Stimulated activated naive CD8-positive, alpha-beta T cell treated with anti-CD3 and anti-CD28 coated beads, Interleukin-15, Interleukin-2, amounts not matched to agents 100 ng/mL and 50 ng/mL, for 24 hours (primary cell): Measurements from ENCODE around the gene PATJ.
"Not testable (repeated sequence)": the region's sequence is repeated elsewhere in the genome, so short reads cannot be mapped to it uniquely, and the experiment has no call there.

Source experiments
- H3K27ac Mint-ChIP-seq: one replicate; pipeline ENCODE4 v1.8.0; 2021; ENCODE audit warnings: mild to moderate bottlenecking, mixed read lengths
- H3K27me3 Mint-ChIP-seq: one replicate; pipeline ENCODE4 v1.8.0; 2021; ENCODE audit warnings: mixed read lengths
- H3K36me3 Mint-ChIP-seq: one replicate; pipeline ENCODE4 v1.8.0; 2021; ENCODE audit warnings: low read depth, mixed read lengths
- H3K4me1 Mint-ChIP-seq: one replicate; pipeline ENCODE4 v1.8.0; 2021; ENCODE audit warnings: low read depth, mixed read lengths
- H3K4me3 Mint-ChIP-seq: one replicate; pipeline ENCODE4 v1.8.0; 2021; ENCODE audit warnings: mild to moderate bottlenecking, mixed read lengths
- H3K9me3 Mint-ChIP-seq: one replicate; pipeline ENCODE4 v1.8.0; 2021; ENCODE audit warnings: mixed read lengths

Gene PATJ

DNA sequence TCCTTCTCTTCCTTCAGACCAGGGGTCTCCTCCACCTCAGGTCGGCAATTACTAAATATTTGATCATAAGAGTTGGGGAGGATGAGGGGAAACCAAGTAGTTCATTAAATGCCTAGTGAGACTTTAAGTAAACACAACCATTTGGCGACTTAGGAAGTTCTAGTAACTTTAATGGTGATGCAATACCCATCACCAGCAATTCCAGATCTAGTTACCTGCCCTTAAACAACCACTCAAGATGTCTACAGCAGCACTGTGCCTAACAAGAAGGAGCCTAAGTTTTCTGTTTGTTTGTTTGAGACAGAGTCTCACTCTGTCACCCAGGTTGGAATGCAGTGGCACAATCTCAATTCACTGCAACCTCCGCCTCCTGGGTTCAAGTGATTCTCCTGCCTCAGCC lies 395.7 kb downstream of the PATJ start:
- no peak overlapping the region for H3K4me3 Mint-ChIP-seq
- H3K9me3 Mint-ChIP-seq, result no peaks in the 10 kb centered on the region
- no peak overlapping the region for H3K27ac Mint-ChIP-seq
- peaks cover 3% of the 10 kb centered on the region for H3K36me3 Mint-ChIP-seq
- H3K27me3 Mint-ChIP-seq, result no peaks in the 10 kb centered on the region
- no peaks in the 10 kb centered on the region for H3K4me1 Mint-ChIP-seq

DNA sequence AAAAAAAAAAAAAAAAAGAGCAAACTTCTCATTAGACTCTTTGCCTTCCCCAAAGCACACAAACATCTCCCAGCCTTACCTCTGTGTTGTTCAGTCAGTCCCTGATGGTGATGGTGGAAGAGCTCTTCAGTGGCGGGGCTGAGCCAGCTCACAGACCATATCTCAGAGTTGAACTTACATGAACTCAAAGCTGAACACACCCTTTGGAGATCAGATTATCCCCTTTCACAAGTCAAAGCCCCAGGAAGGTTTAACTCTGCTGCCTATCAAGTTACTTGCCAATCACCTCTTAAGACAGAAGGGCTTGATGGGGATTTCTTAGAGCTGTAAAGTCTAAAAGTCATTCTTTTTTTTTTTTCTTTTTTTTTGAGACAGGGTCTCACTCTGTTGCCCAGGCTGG lies 397.1 kb downstream of the PATJ start:
- Mint-ChIP-seq H3K4me1 (no peaks in the 10 kb centered on the region), H3K27me3 (no peaks in the 10 kb centered on the region), H3K4me3 (no peak overlapping the region), H3K27ac (no peak overlapping the region), H3K36me3 (peaks cover 3% of the 10 kb centered on the region), H3K9me3 (no peaks in the 10 kb centered on the region)

DNA sequence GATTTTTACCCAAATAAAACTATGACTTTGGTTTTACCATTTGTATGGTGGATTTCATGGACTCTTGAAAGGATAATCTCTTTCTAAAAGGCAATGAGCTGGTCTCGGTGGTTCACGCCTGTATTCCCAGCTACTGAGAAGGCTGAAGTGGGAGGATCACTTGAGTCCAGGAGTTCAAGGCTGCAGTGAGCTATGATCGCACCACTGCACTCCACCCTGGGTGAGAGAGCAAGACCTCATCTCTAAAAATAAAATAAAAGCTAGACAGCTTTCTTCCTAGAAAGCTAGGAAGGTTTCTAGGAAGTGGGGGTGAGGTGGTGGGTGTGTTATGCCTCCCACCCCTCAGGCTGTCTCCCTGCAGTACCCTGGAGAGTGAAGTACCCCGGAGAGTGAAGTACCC lies 398.4 kb downstream of the PATJ start:
- Mint-ChIP-seq H3K36me3 (peaks cover 3% of the 10 kb centered on the region), H3K27me3 (no peaks in the 10 kb centered on the region), H3K9me3 (no peaks in the 10 kb centered on the region), H3K27ac (no peak overlapping the region), H3K4me1 (no peaks in the 10 kb centered on the region), H3K4me3 (no peak overlapping the region)

DNA sequence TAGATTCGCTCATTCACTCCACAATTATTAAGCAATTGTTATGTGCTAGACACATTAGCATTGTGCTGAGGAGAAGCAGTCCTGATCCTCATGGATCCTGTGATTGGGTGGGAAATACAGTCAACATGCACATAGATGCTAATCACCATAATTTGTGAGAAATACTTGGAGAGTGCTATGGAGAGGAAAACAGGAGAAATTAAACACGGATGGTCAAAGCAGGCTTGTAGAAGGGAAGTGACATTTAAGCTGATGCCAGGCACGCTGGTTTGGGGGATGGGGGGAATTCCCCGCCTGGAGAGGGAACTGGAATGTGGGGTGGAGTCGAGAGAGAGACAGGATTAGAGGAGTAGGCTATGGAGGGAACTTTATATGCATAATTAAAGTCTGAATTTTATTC lies 400.2 kb downstream of the PATJ start:
- no peaks in the 10 kb centered on the region for H3K9me3 Mint-ChIP-seq
- no peaks in the 10 kb centered on the region for H3K4me1 Mint-ChIP-seq
- H3K4me3 Mint-ChIP-seq, result no peak overlapping the region
- H3K27ac Mint-ChIP-seq, result no peak overlapping the region
- H3K36me3 Mint-ChIP-seq, result peaks cover 3% of the 10 kb centered on the region
- H3K27me3 Mint-ChIP-seq, result no peaks in the 10 kb centered on the region

DNA sequence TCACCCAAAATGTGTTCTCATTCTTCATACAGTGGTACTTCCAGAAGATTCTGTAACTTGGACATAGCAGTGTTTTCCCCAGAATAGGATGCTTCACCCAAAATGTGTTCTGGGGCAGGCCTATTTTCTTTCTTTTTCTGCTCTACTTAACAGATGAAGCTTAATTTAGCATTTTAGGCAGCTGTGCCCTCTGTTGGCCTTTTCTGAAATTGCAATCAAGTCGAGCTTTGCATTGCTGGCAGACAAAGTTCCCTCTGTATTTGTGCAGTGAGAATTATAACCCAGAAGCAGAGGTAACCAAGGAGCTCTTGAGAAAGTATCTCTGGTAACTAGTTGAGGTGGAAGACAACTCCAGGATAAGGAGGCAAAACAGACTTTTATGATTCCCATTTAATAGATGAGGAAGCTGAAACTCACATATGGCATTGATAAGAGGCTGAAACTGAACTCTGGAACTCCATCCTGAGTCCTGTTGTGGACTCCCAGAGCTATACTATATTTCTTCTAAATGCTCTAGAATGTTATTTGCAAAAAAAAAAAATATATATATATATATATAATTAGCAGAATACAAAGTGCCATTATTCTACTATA lies 402.1 kb downstream of the PATJ start:
- H3K27me3 Mint-ChIP-seq, result no peaks in the 10 kb centered on the region
- H3K4me3 Mint-ChIP-seq, result no peak overlapping the region
- peaks cover 9% of the 10 kb centered on the region for H3K36me3 Mint-ChIP-seq
- no peaks in the 10 kb centered on the region for H3K4me1 Mint-ChIP-seq
- no peaks in the 10 kb centered on the region for H3K9me3 Mint-ChIP-seq
- H3K27ac Mint-ChIP-seq, result no peak overlapping the region

DNA sequence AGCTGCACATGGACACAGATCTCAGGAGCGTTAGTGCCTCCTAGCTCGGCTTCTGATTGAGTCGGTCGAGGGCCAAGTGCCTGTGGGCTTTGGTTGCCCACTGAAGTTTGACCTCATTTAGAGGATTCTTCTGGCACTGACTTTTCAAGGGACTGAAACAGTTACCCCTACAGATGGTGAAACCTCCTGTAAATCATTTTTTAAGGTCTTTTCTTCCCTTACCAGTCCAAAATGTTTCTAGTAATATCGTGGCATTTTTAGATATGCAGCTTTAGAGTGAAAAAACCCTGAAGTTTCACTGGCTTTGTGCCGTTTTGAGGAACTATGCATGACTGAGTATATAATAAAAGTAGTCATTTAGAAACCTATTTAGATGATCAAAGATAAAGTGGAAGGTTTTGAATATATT lies 417.7 kb downstream of the PATJ start:
- Mint-ChIP-seq H3K4me1 (no peaks in the 10 kb centered on the region), H3K36me3 (peaks cover 5% of the 10 kb centered on the region), H3K27ac (no peak overlapping the region), H3K27me3 (no peaks in the 10 kb centered on the region), H3K4me3 (no peak overlapping the region), H3K9me3 (no peaks in the 10 kb centered on the region)

DNA sequence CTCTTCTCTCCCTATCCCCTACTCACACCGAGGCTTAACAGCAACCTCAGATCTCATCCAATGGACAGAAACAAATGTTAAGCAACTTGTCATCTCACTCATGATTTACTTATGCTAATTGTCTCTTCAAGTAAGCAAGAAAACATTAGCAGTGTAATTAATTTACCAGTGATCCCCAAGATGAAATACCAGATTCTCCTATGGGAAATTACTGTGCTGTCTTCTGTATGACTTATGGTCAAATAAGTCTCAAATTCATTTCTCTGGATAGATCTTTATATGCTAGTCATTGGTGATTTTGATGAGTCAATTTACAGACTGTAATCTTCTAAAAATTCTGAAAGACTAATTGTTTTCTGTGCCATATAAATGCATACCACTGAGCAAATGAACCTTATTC lies 419.4 kb downstream of the PATJ start:
- Mint-ChIP-seq H3K36me3 (peaks cover 5% of the 10 kb centered on the region), H3K27ac (no peak overlapping the region), H3K27me3 (no peaks in the 10 kb centered on the region), H3K4me1 (no peaks in the 10 kb centered on the region), H3K4me3 (no peak overlapping the region), H3K9me3 (no peaks in the 10 kb centered on the region)

DNA sequence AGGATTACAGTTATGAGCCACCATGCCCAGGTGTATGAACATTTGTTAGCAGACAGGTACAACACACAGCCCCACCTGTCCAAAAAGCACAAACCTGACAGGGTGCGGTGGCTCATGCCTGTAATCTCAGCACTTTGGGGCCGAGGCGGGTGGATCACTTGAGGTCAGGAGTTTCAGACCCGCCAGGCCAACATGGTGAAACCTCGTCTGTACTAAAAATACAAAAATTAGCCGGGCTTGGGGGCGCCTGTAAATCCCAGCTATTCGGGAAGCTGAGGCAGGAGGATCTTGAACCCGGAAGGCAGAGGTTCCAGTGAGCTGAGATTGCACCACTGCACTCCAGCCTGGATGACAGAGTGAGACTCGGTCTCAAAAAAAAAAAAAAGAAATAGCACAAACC lies 428.1 kb downstream of the PATJ start:
- not testable (repeated sequence) for H3K4me3 Mint-ChIP-seq, H3K9me3 Mint-ChIP-seq, H3K36me3 Mint-ChIP-seq, H3K4me1 Mint-ChIP-seq, H3K27me3 Mint-ChIP-seq, H3K27ac Mint-ChIP-seq

DNA sequence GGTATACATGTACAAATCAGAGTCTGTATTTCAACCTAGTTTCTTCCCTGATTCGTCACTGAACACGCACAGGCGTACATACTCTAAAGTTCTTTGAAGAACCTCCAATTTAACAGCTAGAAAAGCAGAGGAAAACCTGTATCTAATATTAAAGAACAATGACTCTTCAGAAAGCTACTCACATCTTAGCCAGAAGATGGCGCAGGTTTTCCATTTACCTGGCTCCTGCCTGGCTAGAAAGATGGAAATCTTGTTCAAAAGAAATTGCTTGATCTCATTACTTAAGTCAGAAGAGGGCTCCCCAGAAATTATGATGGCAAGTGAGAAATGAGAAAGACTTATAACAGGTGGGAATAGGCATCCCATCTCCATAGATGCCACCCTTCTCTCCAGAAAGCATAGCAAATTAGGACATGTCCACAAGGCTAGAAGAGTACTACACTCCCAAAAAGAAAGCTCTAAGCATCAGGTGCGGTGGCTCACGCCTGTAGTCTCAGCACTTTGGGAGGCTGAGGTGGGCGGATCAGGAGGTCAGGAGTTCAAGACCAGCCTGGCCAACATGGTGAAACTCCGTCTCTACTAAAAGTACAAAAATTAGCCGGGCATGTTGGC lies 433.4 kb downstream of the PATJ start:
- Mint-ChIP-seq H3K27ac (no peak overlapping the region), H3K36me3 (no peaks in the 10 kb centered on the region), H3K9me3 (no peaks in the 10 kb centered on the region), H3K4me1 (no peaks in the 10 kb centered on the region), H3K27me3 (no peaks in the 10 kb centered on the region), H3K4me3 (no peak overlapping the region)

DNA sequence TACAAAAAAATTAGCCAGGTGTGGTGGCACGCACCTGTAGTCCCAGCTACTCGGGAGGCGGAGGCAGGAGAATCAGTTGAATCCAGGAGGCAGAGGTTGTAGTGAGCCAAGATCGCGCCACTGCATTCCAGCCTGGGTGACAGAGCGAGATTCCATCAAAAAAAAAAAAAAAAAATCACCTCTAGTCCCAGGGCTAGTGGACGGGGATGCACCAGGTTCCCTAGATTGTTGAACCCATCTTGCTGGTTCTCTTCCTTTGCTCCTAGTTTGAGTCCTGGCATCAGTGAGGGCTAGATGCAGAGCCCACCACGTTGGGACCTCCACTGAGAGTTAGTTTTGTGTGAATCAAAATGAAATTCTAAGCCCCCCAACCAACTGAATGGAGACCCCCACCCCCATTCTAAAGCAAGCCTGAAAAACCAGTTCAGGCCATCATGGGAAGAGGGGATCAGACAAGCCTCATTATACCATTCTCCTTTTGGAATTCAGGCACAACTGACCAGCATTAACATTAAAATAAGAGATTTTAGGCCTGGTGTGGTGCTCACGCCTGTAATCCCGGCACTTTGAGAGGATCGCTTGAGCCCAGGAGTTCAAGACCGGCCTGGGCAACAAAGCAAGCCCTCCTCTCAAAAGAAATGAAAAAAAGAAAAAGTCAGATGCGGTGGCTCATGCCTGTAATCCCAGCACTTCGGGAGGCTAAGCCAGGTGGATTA lies 434.5 kb downstream of the PATJ start:
- no peak overlapping the region for H3K4me3 Mint-ChIP-seq
- H3K27me3 Mint-ChIP-seq, result no peaks in the 10 kb centered on the region
- H3K4me1 Mint-ChIP-seq, result no peaks in the 10 kb centered on the region
- no peak overlapping the region for H3K27ac Mint-ChIP-seq
- H3K9me3 Mint-ChIP-seq, result no peaks in the 10 kb centered on the region
- no peaks in the 10 kb centered on the region for H3K36me3 Mint-ChIP-seq

DNA sequence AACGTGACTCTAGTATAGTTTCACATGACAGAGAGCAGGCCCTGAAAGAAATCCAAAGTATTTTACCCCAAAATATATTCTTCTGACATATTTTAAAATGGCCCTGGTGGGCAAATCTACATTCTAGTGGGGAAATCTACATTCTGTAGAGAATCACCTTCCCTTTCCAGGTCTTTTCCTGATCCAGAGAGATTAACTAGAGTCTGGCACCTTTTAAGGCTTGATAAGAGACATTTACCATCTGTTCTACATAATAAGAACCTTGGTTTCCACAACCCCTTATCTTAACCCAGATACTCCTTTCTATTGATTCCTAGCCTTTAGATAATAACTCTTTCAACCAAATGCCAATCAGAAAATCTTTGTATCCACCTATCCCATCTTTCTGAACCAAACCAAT lies 435.3 kb downstream of the PATJ start:
- Mint-ChIP-seq H3K9me3 (no peaks in the 10 kb centered on the region), H3K27ac (no peak overlapping the region), H3K4me1 (no peaks in the 10 kb centered on the region), H3K27me3 (no peaks in the 10 kb centered on the region), H3K36me3 (no peaks in the 10 kb centered on the region), H3K4me3 (no peak overlapping the region)

DNA sequence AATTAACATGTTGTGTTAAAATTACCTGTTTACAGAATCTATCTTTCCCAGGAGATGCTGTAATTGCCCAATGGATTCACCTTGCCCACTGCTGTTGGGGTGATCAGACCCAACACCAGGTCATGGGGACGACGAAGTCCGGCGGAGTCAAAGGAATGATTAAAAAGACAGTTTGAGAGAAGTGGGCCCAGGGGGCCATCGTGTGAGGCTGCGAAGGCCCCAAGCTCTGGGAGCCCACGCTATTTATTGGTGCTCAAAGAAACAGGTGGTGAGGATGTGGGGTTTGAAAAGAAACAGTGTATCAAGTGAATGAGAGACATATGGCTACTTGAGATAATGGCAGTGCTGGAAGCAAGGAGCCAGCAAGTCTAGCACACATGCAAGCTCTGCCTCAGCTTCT lies 436.1 kb downstream of the PATJ start:
- no peaks in the 10 kb centered on the region for H3K4me1 Mint-ChIP-seq
- H3K36me3 Mint-ChIP-seq, result no peaks in the 10 kb centered on the region
- H3K9me3 Mint-ChIP-seq, result no peaks in the 10 kb centered on the region
- no peak overlapping the region for H3K4me3 Mint-ChIP-seq
- no peaks in the 10 kb centered on the region for H3K27me3 Mint-ChIP-seq
- no peak overlapping the region for H3K27ac Mint-ChIP-seq

DNA sequence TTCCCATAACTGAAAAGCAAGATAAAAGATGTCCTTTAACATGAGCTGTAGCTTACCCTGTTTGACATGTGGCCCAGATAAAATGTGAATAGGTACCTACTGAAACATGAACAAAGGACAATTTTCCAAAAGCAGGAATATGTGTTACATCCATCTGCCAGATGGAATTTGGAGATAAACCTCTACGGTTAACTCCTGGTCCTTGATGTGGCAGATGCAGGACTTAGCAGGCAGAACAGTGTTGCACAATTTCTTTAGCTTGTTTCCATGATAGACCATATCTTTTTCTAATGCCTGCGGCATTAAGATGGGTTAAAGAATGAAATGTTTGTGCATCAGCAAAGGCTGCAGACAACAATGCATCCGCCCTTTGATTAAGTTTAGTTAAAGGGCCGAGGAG lies 437.8 kb downstream of the PATJ start:
- H3K36me3 Mint-ChIP-seq, H3K27me3 Mint-ChIP-seq, H3K4me1 Mint-ChIP-seq, H3K9me3 Mint-ChIP-seq, H3K4me3 Mint-ChIP-seq, H3K27ac Mint-ChIP-seq: not testable (repeated sequence)

DNA sequence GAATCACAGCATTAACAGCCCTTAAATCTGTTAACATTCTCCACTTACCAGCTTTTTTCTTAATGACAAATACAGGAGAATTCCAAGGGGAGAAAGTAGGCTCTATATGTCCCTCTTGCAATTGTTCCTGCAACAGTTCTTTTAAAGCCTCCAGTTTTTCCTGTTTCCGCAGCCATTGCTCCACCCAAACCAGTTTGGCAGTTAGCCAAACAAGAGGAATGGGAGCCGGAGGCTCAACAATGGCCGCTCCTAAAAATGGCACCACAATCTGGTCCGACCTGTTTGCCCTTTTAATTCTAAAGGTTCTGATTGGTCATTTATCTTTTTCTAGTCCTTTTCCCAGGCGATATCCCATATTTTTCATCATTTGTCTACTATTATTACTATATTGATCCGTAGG lies 438.4 kb downstream of the PATJ start:
- no peak overlapping the region for H3K27ac Mint-ChIP-seq
- no peaks in the 10 kb centered on the region for H3K27me3 Mint-ChIP-seq
- H3K9me3 Mint-ChIP-seq, result no peaks in the 10 kb centered on the region
- no peaks in the 10 kb centered on the region for H3K36me3 Mint-ChIP-seq
- H3K4me1 Mint-ChIP-seq, result no peaks in the 10 kb centered on the region
- no peak overlapping the region for H3K4me3 Mint-ChIP-seq

DNA sequence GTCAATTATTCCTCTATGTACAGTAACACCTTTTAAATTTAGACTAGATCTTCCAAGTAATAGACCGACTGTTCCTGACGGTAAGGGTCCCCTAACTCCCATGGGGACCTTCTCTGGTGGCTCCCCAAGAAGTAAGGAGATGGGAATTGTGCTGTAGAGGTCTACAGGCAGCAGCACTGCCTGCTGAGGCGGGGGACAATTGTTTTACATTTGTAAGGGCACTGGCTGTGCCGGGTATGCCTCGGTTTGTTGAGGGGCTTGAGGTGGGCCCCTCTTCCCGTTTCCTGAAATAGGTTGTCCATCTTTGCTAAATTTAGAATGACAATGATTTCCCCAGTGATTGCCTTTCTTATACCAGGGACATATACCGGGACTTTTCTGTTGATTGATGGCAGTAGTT lies 439.3 kb downstream of the PATJ start:
- no peak overlapping the region for H3K27ac Mint-ChIP-seq
- H3K4me3 Mint-ChIP-seq, result no peak overlapping the region
- no peaks in the 10 kb centered on the region for H3K27me3 Mint-ChIP-seq
- no peaks in the 10 kb centered on the region for H3K36me3 Mint-ChIP-seq
- H3K9me3 Mint-ChIP-seq, result no peaks in the 10 kb centered on the region
- no peaks in the 10 kb centered on the region for H3K4me1 Mint-ChIP-seq

DNA sequence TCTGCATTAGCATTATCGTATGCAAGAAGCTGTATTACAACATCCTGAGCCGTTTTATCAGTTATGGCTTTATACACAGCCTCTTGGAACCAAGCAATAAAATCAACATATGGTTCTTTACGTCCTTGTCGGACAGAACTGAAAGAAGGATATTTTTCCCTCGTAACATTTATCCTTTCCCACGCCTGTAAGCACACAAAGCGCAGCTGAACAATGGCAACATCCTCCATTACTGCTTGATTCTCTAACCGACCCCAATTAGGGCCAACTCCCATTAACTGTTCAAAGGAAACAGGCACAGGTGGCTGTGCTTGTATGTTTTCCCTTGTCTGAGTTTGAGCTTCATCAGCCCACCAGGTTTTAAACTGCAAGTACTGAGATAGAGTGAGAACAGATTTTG lies 439.9 kb downstream of the PATJ start:
- not testable (repeated sequence) for H3K36me3 Mint-ChIP-seq, H3K9me3 Mint-ChIP-seq, H3K27ac Mint-ChIP-seq, H3K27me3 Mint-ChIP-seq, H3K4me1 Mint-ChIP-seq, H3K4me3 Mint-ChIP-seq
